ENCODE data around the gene CYP4F2. TPM values are rescaled to one million over a fixed set of nuclear protein-coding genes. Genes with fewer than 3 reads are reported as not detected.
"Not testable (repeated sequence)": the region's sequence is repeated elsewhere in the genome, so short reads cannot be mapped to it uniquely, and the experiment has no call there.

CYP4F2 gene
- total and polyA plus RNA-seq, 4 donors, result 0.43 TPM; not detected in 3

- H3K9ac ChIP-seq (ENCODE audit: insufficient read depth in 1 of 2, low read length in 2 of 2), result no peak overlapping the region
- DNase-seq (no peak), ATAC-seq (ENCODE audit: insufficient read depth, low FRiP score) (no peak)
- no peak for TF ChIP-seq CTCF (IDR thresholded peaks at IDR 0.05; ENCODE audit: control extremely low read depth, extremely low read depth)
- no peaks in the 10 kb centered on the region for H3K4me1 ChIP-seq (ENCODE audit: control insufficient read depth in 5 of 5, insufficient read depth in 5 of 5, low read length in 5 of 5)
- no peak overlapping the region for H3K4me3 ChIP-seq
- WGBS, 2 donors, result 66 to 70% methylated on average over 5 to 6 of the region's 6 CpGs
- H3K27me3 ChIP-seq (ENCODE audit: control insufficient read depth in 3 of 3, insufficient read depth in 3 of 3, low read length in 2 of 3), result no peaks in the 10 kb centered on the region
- H3K27ac ChIP-seq (ENCODE audit: low read depth in 1 of 2, low read length in 1 of 2), result no peak overlapping the region
- no peaks in the 10 kb centered on the region for H3K9me3 ChIP-seq (ENCODE audit: control insufficient read depth in 4 of 4, insufficient read depth in 3 of 4, low read length in 3 of 4)
- H3K36me3 ChIP-seq (ENCODE audit: control insufficient read depth in 4 of 4, insufficient read depth in 4 of 4, low read length in 4 of 4), result no peaks in the 10 kb centered on the region
Observed at GRCh38 chr19:15859187-15859586, 38.7 kb downstream of the CYP4F2 start.

- Histone ChIP-seq H3K4me3 (no peak overlapping the region), H3K27ac (ENCODE audit: low read depth in 1 of 2, low read length in 1 of 2) (no peak overlapping the region), H3K9me3 (ENCODE audit: control insufficient read depth in 4 of 4, insufficient read depth in 3 of 4, low read length in 3 of 4) (peaks cover 0 to 2% (median 0%) of the 10 kb centered on the region in 4 donors), H3K36me3 (ENCODE audit: control insufficient read depth in 4 of 4, insufficient read depth in 4 of 4, low read length in 4 of 4) (no peaks in the 10 kb centered on the region), H3K4me1 (ENCODE audit: control insufficient read depth in 5 of 5, insufficient read depth in 5 of 5, low read length in 5 of 5) (peaks cover 0 to 2% (median 0%) of the 10 kb centered on the region in 5 donors), H3K9ac (ENCODE audit: insufficient read depth in 1 of 2, low read length in 2 of 2) (no peak overlapping the region), H3K27me3 (ENCODE audit: control insufficient read depth in 3 of 3, insufficient read depth in 3 of 3, low read length in 2 of 3) (no peaks in the 10 kb centered on the region)
- 77 to 90% methylated on average over 3 of the region's 3 CpGs for WGBS, 2 donors
- TF ChIP-seq CTCF (IDR thresholded peaks at IDR 0.05; ENCODE audit: control extremely low read depth, extremely low read depth), result no peak
- DNase-seq, result no peak
- ATAC-seq (ENCODE audit: insufficient read depth, low FRiP score), result no peak
Observed at GRCh38 chr19:15850385-15850784, 47.5 kb downstream of the CYP4F2 start.

DNA sequence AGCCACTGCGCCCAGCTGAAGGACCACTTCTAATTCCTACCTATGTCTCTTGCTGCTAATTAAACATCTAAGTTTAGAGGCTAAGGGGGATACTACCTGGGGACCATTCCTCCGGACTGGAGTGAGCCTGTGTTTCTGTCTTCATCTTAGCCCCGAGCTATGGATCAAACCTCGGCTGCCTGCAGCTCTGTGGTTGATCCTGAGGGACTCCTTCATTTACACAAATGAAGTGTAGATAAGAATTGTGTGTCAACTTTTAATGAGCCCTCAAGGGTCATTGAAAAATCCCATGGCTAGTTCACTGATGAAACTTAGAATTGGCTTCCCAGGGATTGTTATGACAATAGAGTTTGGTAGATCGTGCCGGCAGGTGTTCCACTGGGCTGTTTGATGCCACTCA lies 51.0 kb downstream of the CYP4F2 start:
- Histone ChIP-seq H3K9me3 (ENCODE audit: control insufficient read depth in 4 of 4, insufficient read depth in 3 of 4, low read length in 3 of 4) (no peaks in the 10 kb centered on the region), H3K27me3 (ENCODE audit: control insufficient read depth in 3 of 3, insufficient read depth in 3 of 3, low read length in 2 of 3) (no peaks in the 10 kb centered on the region), H3K27ac (ENCODE audit: low read depth in 1 of 2, low read length in 1 of 2) (no peak overlapping the region), H3K9ac (ENCODE audit: insufficient read depth in 1 of 2, low read length in 2 of 2) (no peak overlapping the region), H3K4me3 (no peak overlapping the region), H3K4me1 (ENCODE audit: control insufficient read depth in 5 of 5, insufficient read depth in 5 of 5, low read length in 5 of 5) (peaks cover 0 to 2% (median 0%) of the 10 kb centered on the region in 5 donors), H3K36me3 (ENCODE audit: control insufficient read depth in 4 of 4, insufficient read depth in 4 of 4, low read length in 4 of 4) (no peaks in the 10 kb centered on the region)
- 68 to 82% methylated on average over 6 of the region's 6 CpGs for WGBS, 2 donors
- no peak for TF ChIP-seq CTCF (IDR thresholded peaks at IDR 0.05; ENCODE audit: control extremely low read depth, extremely low read depth)
- no peak for ATAC-seq (ENCODE audit: insufficient read depth, low FRiP score)
- no peak for DNase-seq

- not testable (repeated sequence) for H3K4me3 ChIP-seq; ATAC-seq (ENCODE audit: insufficient read depth, low FRiP score); H3K27ac ChIP-seq (ENCODE audit: low read depth in 1 of 2, low read length in 1 of 2); H3K9me3 ChIP-seq (ENCODE audit: control insufficient read depth in 4 of 4, insufficient read depth in 3 of 4, low read length in 3 of 4); H3K27me3 ChIP-seq (ENCODE audit: control insufficient read depth in 3 of 3, insufficient read depth in 3 of 3, low read length in 2 of 3); H3K4me1 ChIP-seq (ENCODE audit: control insufficient read depth in 5 of 5, insufficient read depth in 5 of 5, low read length in 5 of 5); H3K9ac ChIP-seq (ENCODE audit: insufficient read depth in 1 of 2, low read length in 2 of 2); H3K36me3 ChIP-seq (ENCODE audit: control insufficient read depth in 4 of 4, insufficient read depth in 4 of 4, low read length in 4 of 4)
- 51 to 59% methylated on average over 8 of the region's 8 CpGs for WGBS, 2 donors
- DNase-seq, result peak; percentile 11 to 59 (median 41)
Observed at GRCh38 chr19:15843894-15844222, 54.0 kb downstream of the CYP4F2 start.

Data from lung (tissue), 12 donors.